GM21723 (cell line): Measurements from ENCODE around the gene PADI4.

Experiments
- ATAC-seq: cut with Tn5 transposase; IDR thresholded peaks from one replicate; pipeline ENCODE4 v1.9.1; 2021; ENCODE audit warnings: mild to moderate bottlenecking, moderate library complexity; ENCODE audit not compliant: unreplicated experiment

Gene PADI4

GRCh38 chr1:17280894-17281293 is 27.1 kb upstream of the PADI4 start:
- ATAC-seq = no peak

- ATAC-seq = no peak
Measured at GRCh38 chr1:17281775-17282181, 26.2 kb upstream of the PADI4 start.

GRCh38 chr1:17282836-17283235 is 25.2 kb upstream of the PADI4 start:
- ATAC-seq = no peak

- no peak for ATAC-seq
Measured at GRCh38 chr1:17286646-17287045, 21.4 kb upstream of the PADI4 start.

GRCh38 chr1:17287130-17287776 is 20.7 kb upstream of the PADI4 start:
- no peak for ATAC-seq

GRCh38 chr1:17289721-17290120 is 18.3 kb upstream of the PADI4 start:
- ATAC-seq = no peak

GRCh38 chr1:17290553-17290952 is 17.4 kb upstream of the PADI4 start:
- ATAC-seq = no peak

GRCh38 chr1:17292299-17293160 is 15.5 kb upstream of the PADI4 start:
- no peak for ATAC-seq

- no peak for ATAC-seq
Measured at GRCh38 chr1:17293681-17294425, 14.1 kb upstream of the PADI4 start.

GRCh38 chr1:17295292-17295691 is 12.7 kb upstream of the PADI4 start:
- no peak for ATAC-seq

- no peak for ATAC-seq
Measured at GRCh38 chr1:17296086-17296485, 11.9 kb upstream of the PADI4 start.

GRCh38 chr1:17297991-17298390 is 10.0 kb upstream of the PADI4 start:
- no peak for ATAC-seq

GRCh38 chr1:17301767-17302166 is 6.2 kb upstream of the PADI4 start:
- ATAC-seq = no peak

- no peak for ATAC-seq
Measured at GRCh38 chr1:17304151-17304825, 3.7 kb upstream of the PADI4 start.

- ATAC-seq = no peak
Measured at GRCh38 chr1:17304826-17305175, 3.2 kb upstream of the PADI4 start.

- no peak for ATAC-seq
Measured at GRCh38 chr1:17305576-17306095, 2.4 kb upstream of the PADI4 start.

GRCh38 chr1:17306407-17306806 is 1.6 kb upstream of the PADI4 start:
- no peak for ATAC-seq

- ATAC-seq = no peak
Measured at GRCh38 chr1:17306921-17307320, 1.1 kb upstream of the PADI4 start.

GRCh38 chr1:17307329-17307728 is 668 bp upstream of the PADI4 start:
- ATAC-seq = no peak

- no peak for ATAC-seq
Measured at GRCh38 chr1:17308593-17308992, 596 bp downstream of the PADI4 start.
